IPS-20b (cell line): ENCODE results near the gene TRMT1.

ENCODE experiments used
- H3K27ac ChIP-seq: one replicate; pipeline ENCODE4 v1.5.1; 2013; ENCODE audit warnings: low read length
- H3K27me3 ChIP-seq: 2 replicates; pipeline ENCODE4 v1.6.1; 2013; ENCODE audit warnings: mild to moderate bottlenecking, low read length, inconsistent platforms; ENCODE audit not compliant: insufficient read depth
- H3K36me3 ChIP-seq: 2 replicates; pipeline ENCODE4 v1.6.1; 2013; ENCODE audit warnings: low read depth, mild to moderate bottlenecking, inconsistent platforms, low read length, moderate library complexity; ENCODE audit not compliant: insufficient read depth
- H3K4me1 ChIP-seq: 2 replicates; pipeline ENCODE4 v1.6.1; 2013; ENCODE audit warnings: mild to moderate bottlenecking, control low read depth, inconsistent platforms, low read length, moderate library complexity; ENCODE audit not compliant: insufficient read depth
- H3K4me3 ChIP-seq: 2 replicates; pipeline ENCODE4 v1.5.1; 2013; ENCODE audit warnings: mild to moderate bottlenecking, low read length, inconsistent platforms
- H3K9ac ChIP-seq: 2 replicates; pipeline ENCODE4 v1.6.1; 2013; ENCODE audit warnings: low read depth, mild to moderate bottlenecking, inconsistent platforms, low read length, moderate library complexity
- H3K9me3 ChIP-seq: 2 replicates; pipeline ENCODE4 v1.6.1; 2013; ENCODE audit warnings: mild to moderate bottlenecking, low read depth, low read length, inconsistent platforms; ENCODE audit not compliant: insufficient read depth

Gene TRMT1

GRCh38 chr19:13103581-13104359, 12.8 kb downstream of the TRMT1 start:
- Histone ChIP-seq H3K9ac (no peak overlapping the region), H3K9me3 (no peaks in the 10 kb centered on the region), H3K36me3 (peaks cover 11% of the 10 kb centered on the region), H3K4me1 (no peaks in the 10 kb centered on the region), H3K27ac (no peak overlapping the region), H3K4me3 (no peak overlapping the region), H3K27me3 (peaks cover 48% of the 10 kb centered on the region)

GRCh38 chr19:13102666-13103580, 13.6 kb downstream of the TRMT1 start, which contains the start of gene LYL1:
LYL1 (minus strand) TSS chr19:13102858; CDS start chr19:13101171, 1,687 bp downstream.
- Histone ChIP-seq H3K27ac (no peak within 1 kb of the TSS), H3K4me3 (peak within 1 kb of the TSS; percentile 55; the same call in 1 of the 2 replicates), H3K9ac (no peak within 1 kb of the TSS), H3K4me1 (no peaks in the 10 kb centered on the region), H3K36me3 (peaks cover 11% of the 10 kb centered on the region; the same call in 1 of the 2 replicates), H3K27me3 (peaks cover 56% of the 10 kb centered on the region), H3K9me3 (no peaks in the 10 kb centered on the region)

DNA sequence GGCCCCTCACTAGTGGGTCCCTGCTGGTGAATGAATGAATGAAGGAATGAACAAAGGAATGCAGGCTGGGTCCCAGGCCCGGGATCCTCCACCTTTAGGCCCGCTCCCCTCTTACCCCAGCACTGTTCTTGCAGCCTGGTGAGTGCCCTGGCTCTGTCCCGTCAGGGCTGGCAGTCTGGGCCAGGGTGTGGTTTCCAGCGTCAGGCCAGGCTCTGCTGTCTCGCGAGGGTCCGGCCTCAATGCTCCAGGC, 14.2 kb downstream of the TRMT1 start:
- peak overlapping the region; percentile 55; the same call in 1 of the 2 replicates for H3K4me3 ChIP-seq
- no peak overlapping the region for H3K27ac ChIP-seq
- H3K36me3 ChIP-seq, result peaks cover 7% of the 10 kb centered on the region; the same call in 1 of the 2 replicates
- no peaks in the 10 kb centered on the region for H3K9me3 ChIP-seq
- H3K9ac ChIP-seq, result no peak overlapping the region
- H3K27me3 ChIP-seq, result peaks cover 62% of the 10 kb centered on the region
- no peaks in the 10 kb centered on the region for H3K4me1 ChIP-seq

- Histone ChIP-seq H3K9me3 (no peaks in the 10 kb centered on the region), H3K9ac (no peak overlapping the region), H3K36me3 (peaks cover 4% of the 10 kb centered on the region; the same call in 1 of the 2 replicates), H3K27ac (no peak overlapping the region), H3K4me3 (no peak overlapping the region), H3K4me1 (no peaks in the 10 kb centered on the region), H3K27me3 (peaks cover 67% of the 10 kb centered on the region)
These were observed 14.7 kb downstream of the TRMT1 start for GRCh38 chr19:13101590-13102415.

DNA sequence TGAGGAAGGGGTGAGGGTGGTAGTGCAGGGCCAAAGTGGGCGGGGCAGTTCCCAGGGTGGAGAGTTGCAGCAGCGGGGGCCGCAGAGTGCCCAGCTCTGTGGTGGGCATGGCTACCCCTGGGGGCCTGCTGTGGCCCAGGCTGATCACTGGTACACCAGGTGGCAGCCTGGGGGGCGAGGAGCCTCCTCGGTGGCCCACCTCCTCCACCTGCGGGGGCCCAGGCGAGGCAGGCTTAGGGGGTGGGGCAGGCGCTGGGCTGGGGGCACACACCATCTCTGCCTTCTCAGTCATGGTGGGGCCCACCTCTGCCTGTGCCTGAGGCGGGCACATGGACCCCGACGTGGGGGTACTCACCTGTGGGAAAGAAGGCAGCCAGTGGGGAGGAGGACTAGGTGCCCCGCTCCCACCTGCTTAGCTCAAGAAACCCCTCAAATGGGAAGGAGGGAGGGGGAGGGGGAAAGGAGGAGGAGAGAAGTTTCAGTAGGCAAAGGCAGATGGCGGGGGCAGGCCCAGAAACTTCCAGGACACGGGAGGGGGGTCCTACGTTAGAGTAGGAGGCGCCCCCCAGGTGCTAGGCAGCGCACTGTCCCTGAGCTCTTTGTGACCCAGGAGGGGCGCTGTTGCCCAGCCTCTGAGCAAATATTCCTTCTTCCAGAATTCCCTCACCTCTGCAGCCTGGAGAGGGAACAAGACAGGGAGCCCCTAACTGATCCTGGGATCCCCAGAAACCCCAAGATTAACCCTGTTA, 15.5 kb downstream of the TRMT1 start:
- H3K36me3 ChIP-seq, result no peaks in the 10 kb centered on the region; the same call in 1 of the 2 replicates
- H3K27ac ChIP-seq, result no peak overlapping the region
- no peak overlapping the region for H3K4me3 ChIP-seq
- H3K4me1 ChIP-seq, result no peaks in the 10 kb centered on the region
- no peaks in the 10 kb centered on the region for H3K9me3 ChIP-seq
- no peak overlapping the region for H3K9ac ChIP-seq
- peaks cover 75% of the 10 kb centered on the region for H3K27me3 ChIP-seq

GRCh38 chr19:13100031-13100588, 16.4 kb downstream of the TRMT1 start:
- no peak overlapping the region for H3K9ac ChIP-seq
- no peaks in the 10 kb centered on the region; the same call in 1 of the 2 replicates for H3K4me1 ChIP-seq
- no peaks in the 10 kb centered on the region for H3K36me3 ChIP-seq
- no peak overlapping the region for H3K4me3 ChIP-seq
- H3K9me3 ChIP-seq, result no peaks in the 10 kb centered on the region
- H3K27ac ChIP-seq, result no peak overlapping the region
- H3K27me3 ChIP-seq, result peaks cover 84% of the 10 kb centered on the region

DNA sequence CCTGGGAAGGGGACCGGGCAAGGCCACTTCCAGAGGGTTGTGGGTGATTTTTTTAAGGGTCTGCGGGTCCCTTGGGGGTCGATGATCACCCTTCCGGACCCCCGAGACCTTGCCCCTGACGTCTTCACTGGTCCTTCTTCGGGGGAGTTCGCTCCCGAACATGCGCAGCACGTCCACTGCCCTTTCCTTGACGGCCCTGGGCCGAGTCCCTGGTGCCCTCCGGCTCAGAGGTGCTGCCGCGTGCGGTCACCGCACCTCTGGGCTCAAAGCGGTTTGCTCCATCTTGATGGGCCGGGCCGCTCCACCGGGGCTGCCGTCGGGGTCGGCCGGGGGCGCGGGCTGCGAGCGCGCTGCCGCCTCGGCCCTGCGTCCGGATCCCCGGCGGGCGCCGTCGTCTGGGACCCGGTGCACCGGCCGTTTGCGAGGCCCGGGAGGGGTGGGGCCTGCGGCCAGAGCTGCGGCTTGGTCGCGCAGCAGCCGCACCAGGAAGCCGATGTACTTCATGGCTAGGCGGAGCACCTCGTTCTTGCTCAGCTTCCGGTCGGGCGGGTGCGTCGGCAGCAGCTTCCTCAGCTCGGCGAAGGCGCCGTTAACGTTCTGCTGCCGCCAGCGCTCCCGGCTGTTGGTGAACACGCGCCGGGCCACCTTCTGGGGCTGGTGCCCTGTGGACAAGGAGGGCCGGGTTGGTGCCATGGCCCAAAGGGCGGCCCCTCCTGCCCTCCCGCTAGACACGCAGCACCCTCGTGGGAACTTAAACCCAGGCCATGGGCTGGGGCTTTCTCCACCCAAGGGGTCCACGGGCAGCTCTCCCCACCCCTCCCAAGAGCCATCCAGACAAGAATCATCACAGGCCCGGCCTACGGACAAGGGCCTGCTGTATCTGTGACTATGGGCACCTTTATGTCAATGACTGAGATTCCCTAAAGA, 17.2 kb downstream of the TRMT1 start:
- H3K9me3 ChIP-seq, result no peaks in the 10 kb centered on the region
- peaks cover 4% of the 10 kb centered on the region; the same call in 1 of the 2 replicates for H3K4me1 ChIP-seq
- no peaks in the 10 kb centered on the region for H3K36me3 ChIP-seq
- H3K9ac ChIP-seq, result no peak overlapping the region
- no peak overlapping the region for H3K27ac ChIP-seq
- H3K27me3 ChIP-seq, result peaks cover 92% of the 10 kb centered on the region
- peak overlapping the region; percentile 10; the same call in 1 of the 2 replicates for H3K4me3 ChIP-seq

- no peak overlapping the region for H3K27ac ChIP-seq
These were observed 18.1 kb downstream of the TRMT1 start for GRCh38 chr19:13098277-13099072.

DNA sequence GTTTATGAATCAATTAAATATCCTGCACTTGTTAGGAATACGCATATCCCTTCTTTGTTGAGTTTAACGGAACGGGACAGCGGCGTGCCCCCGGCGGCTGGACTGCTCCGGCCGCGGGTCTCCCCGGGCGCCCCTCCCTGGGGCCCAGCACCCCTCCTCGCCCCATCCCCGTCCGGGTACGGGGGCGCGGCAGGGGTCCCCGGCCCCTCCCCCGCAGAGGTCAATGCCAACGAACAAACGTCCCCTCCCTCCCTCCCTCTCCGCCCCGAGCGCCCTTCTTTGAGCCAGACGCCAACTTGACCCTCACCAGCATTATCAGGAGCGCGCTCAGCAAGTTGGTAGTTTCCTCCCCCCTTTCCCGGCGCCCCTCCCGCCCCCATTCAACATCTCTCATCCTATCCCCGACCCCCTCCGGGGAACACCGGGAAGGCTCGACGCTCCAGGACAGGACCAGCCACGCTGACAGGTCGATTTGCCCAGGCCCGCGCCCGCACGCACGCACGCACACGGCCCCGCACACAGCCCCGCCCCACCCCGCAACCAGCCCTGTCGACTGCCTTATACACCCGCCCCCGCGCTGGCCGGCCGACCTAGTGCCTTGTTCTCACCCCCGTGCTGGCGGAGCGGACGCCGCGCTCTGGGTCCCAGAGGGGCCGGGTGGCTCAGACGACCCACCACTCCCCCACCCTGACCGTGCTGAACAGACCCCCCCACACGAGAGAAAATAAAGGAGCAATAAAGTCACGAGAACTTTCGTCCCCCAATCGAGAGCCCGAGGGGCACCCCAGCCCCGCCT, 18.9 kb downstream of the TRMT1 start:
- H3K27ac ChIP-seq, result no peak overlapping the region
- H3K4me1 ChIP-seq, result peaks cover 5% of the 10 kb centered on the region; the same call in 1 of the 2 replicates
- peaks cover 100% of the 10 kb centered on the region for H3K27me3 ChIP-seq
- H3K9me3 ChIP-seq, result no peaks in the 10 kb centered on the region
- H3K4me3 ChIP-seq, result no peak overlapping the region
- H3K36me3 ChIP-seq, result no peaks in the 10 kb centered on the region
- no peak overlapping the region for H3K9ac ChIP-seq

More at GRCh38 chr19:13098277-13099072, 18.1 kb downstream of the TRMT1 start:
- H3K36me3 ChIP-seq, result no peaks in the 10 kb centered on the region
- no peaks in the 10 kb centered on the region for H3K9me3 ChIP-seq
- H3K27me3 ChIP-seq, result peaks cover 100% of the 10 kb centered on the region
- H3K4me1 ChIP-seq, result peaks cover 5% of the 10 kb centered on the region; the same call in 1 of the 2 replicates
- no peak overlapping the region for H3K9ac ChIP-seq
- peak overlapping the region; percentile 10; the same call in 1 of the 2 replicates for H3K4me3 ChIP-seq
